GM06990 (cell line): Measurements from ENCODE around the gene SNX12.
A peak's percentile ranks its signal among the peaks of the same experiment; 100 is the strongest.

ENCODE experiments used
- DNase-seq: peaks from one replicate; pipeline ENCODE4 v3.0.0-alpha.2; 2011; ENCODE audit not compliant: insufficient read length; ENCODE audit errors: extremely low read depth
- H3K27me3 ChIP-seq: replicated peaks from 2 replicates; pipeline ENCODE4 v1.6.0; 2011; ENCODE audit warnings: low read length; ENCODE audit not compliant: control insufficient read depth, insufficient read depth
- H3K36me3 ChIP-seq: 2 replicates; pipeline ENCODE4 v1.5.1; 2011; ENCODE audit warnings: low read length; ENCODE audit not compliant: control insufficient read depth, insufficient read depth
- H3K4me3 ChIP-seq: replicated peaks from 2 replicates; pipeline ENCODE4 v1.5.1; 2011; ENCODE audit warnings: low read depth, mild to moderate bottlenecking, control low read depth, low read length
- TF ChIP-seq, protein P1 (sequence below): IDR thresholded peaks from 2 replicates; pipeline ENCODE4 v1.5.1; 2011; ENCODE audit warnings: low read length, control low read depth, mild to moderate bottlenecking, inconsistent platforms; ENCODE audit not compliant: insufficient read depth, poor library complexity, severe bottlenecking

SNX12 gene

GRCh38 chrX:71096760-71097032 is 28.6 kb upstream of the SNX12 start:
- no peaks in the 10 kb centered on the region for H3K36me3 ChIP-seq
- H3K27me3 ChIP-seq = no peaks in the 10 kb centered on the region; the same call in 1 of the 2 replicates
- H3K4me3 ChIP-seq = peak overlapping the region; percentile 71
- TF ChIP-seq, protein P1, sequence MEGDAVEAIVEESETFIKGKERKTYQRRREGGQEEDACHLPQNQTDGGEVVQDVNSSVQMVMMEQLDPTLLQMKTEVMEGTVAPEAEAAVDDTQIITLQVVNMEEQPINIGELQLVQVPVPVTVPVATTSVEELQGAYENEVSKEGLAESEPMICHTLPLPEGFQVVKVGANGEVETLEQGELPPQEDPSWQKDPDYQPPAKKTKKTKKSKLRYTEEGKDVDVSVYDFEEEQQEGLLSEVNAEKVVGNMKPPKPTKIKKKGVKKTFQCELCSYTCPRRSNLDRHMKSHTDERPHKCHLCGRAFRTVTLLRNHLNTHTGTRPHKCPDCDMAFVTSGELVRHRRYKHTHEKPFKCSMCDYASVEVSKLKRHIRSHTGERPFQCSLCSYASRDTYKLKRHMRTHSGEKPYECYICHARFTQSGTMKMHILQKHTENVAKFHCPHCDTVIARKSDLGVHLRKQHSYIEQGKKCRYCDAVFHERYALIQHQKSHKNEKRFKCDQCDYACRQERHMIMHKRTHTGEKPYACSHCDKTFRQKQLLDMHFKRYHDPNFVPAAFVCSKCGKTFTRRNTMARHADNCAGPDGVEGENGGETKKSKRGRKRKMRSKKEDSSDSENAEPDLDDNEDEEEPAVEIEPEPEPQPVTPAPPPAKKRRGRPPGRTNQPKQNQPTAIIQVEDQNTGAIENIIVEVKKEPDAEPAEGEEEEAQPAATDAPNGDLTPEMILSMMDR = no peak
- no peak for DNase-seq

DNA sequence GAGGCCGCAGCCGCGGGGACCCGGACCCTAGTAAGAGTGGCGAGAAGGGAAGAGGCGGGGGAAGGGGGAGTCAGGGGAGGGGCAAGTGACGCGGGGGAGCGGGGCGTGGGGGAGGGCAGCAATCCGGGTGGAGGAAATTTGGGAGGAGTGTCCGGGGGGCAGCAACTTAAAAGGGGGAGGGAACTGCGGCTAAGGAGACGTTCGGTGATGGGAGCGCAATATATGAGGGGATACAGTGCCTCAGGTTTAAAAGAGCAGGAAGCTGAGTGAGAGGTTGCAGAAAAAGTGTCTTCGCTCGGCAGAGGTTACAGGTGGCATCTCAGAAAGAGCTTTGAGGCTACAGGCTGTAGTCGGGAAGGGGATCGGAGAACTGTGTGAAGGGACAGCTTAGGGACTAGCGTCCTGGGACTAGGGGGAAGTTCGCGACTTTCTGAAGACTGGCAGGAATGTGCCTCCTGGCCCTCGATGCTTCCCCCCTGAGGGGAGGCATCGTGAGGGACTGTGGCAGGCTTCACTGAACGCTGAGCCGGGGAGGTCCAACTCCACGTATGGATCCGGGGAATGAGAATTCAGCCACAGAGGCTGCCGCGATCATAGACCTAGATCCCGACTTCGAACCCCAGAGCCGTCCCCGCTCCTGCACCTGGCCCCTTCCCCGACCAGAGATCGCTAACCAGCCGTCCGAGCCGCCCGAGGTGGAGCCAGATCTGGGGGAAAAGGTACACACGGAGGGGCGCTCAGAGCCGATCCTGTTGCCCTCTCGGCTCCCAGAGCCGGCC is 28.0 kb upstream of the SNX12 start:
- no peaks in the 10 kb centered on the region for H3K36me3 ChIP-seq
- H3K4me3 ChIP-seq = peak overlapping the region; percentile 71
- TF ChIP-seq, protein P1 = no peak
- DNase-seq = no peak
- H3K27me3 ChIP-seq = no peaks in the 10 kb centered on the region; the same call in 1 of the 2 replicates

GRCh38 chrX:71095555-71095980 is 27.4 kb upstream of the SNX12 start, which contains the start of gene FOXO4:
TSS of gene FOXO4 (plus strand) at chrX:71095851. CDS start at chrX:71096529, 678 bp downstream.
- H3K36me3 ChIP-seq = no peaks in the 10 kb centered on the region
- H3K4me3 ChIP-seq = peak within 1 kb of the TSS; percentile 71
- peak; percentile 86 for DNase-seq
- no peaks in the 10 kb centered on the region; the same call in 1 of the 2 replicates for H3K27me3 ChIP-seq
- TF ChIP-seq, protein P1 = no peak

DNA sequence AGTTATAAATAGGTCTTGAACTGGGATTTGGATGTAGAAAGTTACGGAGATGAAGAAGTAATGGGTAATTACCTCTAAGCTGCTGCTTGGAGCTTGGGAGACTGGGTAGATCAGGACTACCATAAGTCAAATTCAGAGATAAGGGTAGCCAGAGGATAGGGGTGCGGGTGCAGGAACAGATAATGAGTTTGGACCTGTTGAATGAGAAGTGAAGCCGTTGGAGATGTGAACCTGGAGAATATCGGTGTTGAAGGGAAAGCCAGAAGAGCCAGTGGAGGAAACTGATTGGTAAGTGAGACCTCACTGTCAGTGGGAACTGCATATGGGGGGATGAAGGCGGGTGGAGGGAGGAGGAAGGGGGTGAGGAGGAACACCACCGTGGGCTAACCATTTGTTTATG is 26.9 kb upstream of the SNX12 start:
- no peaks in the 10 kb centered on the region for H3K36me3 ChIP-seq
- peak overlapping the region; percentile 71 for H3K4me3 ChIP-seq
- H3K27me3 ChIP-seq = no peaks in the 10 kb centered on the region; the same call in 1 of the 2 replicates
- TF ChIP-seq, protein P1 = no peak
- no peak for DNase-seq

GRCh38 chrX:71091263-71091662 is 23.1 kb upstream of the SNX12 start:
- TF ChIP-seq, protein P1 = no peak
- Histone ChIP-seq H3K4me3 (no peak overlapping the region), H3K27me3 (no peaks in the 10 kb centered on the region), H3K36me3 (no peaks in the 10 kb centered on the region)
- no peak for DNase-seq
